ENCODE data around the gene GPR17.

GPR17 gene

GRCh38 chr2:127615511-127616166 is 30.3 kb upstream of the GPR17 start:
- no peak for DNase-seq

GRCh38 chr2:127618551-127619202 is 27.3 kb upstream of the GPR17 start:
- DNase-seq = no peak

- no peak for DNase-seq
Measured at GRCh38 chr2:127619203-127619590, 26.8 kb upstream of the GPR17 start.

- no peak for DNase-seq
Measured at GRCh38 chr2:127619877-127620705, 25.9 kb upstream of the GPR17 start.

- no peak for DNase-seq
Measured at GRCh38 chr2:127620866-127621265, 25.1 kb upstream of the GPR17 start.

GRCh38 chr2:127621981-127622431 is 23.9 kb upstream of the GPR17 start:
- no peak for DNase-seq

- no peak for DNase-seq
Measured at GRCh38 chr2:127622561-127623387, 23.2 kb upstream of the GPR17 start.

- DNase-seq = no peak
Measured at GRCh38 chr2:127623388-127624319, 22.3 kb upstream of the GPR17 start.

GRCh38 chr2:127624320-127624755 is 21.6 kb upstream of the GPR17 start:
- no peak for DNase-seq

- no peak for DNase-seq
Measured at GRCh38 chr2:127624756-127625571, 21.0 kb upstream of the GPR17 start.

GRCh38 chr2:127625572-127625951 is 20.4 kb upstream of the GPR17 start:
- DNase-seq = no peak

GRCh38 chr2:127626175-127626574 is 19.8 kb upstream of the GPR17 start:
- DNase-seq = no peak

- DNase-seq = no peak
Measured at GRCh38 chr2:127626917-127627739, 18.8 kb upstream of the GPR17 start.

- no peak for DNase-seq
Measured at GRCh38 chr2:127627740-127628571, 18.0 kb upstream of the GPR17 start.

- no peak for DNase-seq
Measured at GRCh38 chr2:127628767-127629614, 17.0 kb upstream of the GPR17 start.

GRCh38 chr2:127629637-127630036 is 16.3 kb upstream of the GPR17 start:
- DNase-seq = no peak

GRCh38 chr2:127630096-127630863 is 15.7 kb upstream of the GPR17 start:
- no peak for DNase-seq

All from NCI-H2171 treated with DMSO at 0.1 percent for 48 hours (cell line).